ENCODE measurements around the gene GATC. TPM values are rescaled to one million over a fixed set of nuclear protein-coding genes. Genes with fewer than 3 reads are reported as not detected.

The GATC gene
- total and polyA plus RNA-seq, 2 of the 4 experiments (the other 2 are of a cell fraction): 8.7 to 16.5 TPM

- intact Hi-C loops (cut with micrococcal nuclease): no loop called here
These were observed 41.9 kb downstream of the GATC start for GRCh38 chr12:120488057-120488640.

More at GRCh38 chr12:120488057-120488640, 41.9 kb downstream of the GATC start:
- CTCF ChIA-PET: no interaction called here
- Histone ChIP-seq H2BK120ac (ENCODE audit: low read depth, low read length) (no peak overlapping the region), H2AK9ac (replicated peaks; ENCODE audit: low read depth, low read length, poor library complexity) (no peak overlapping the region), H4K20me1 (ENCODE audit: insufficient read depth, low read length) (no peaks in the 10 kb centered on the region), H2BK5ac (ENCODE audit: low read depth, low read length, poor library complexity, severe bottlenecking) (no peak overlapping the region), H3K9me1 (ENCODE audit: insufficient read depth, low read length) (peaks cover 10% of the 10 kb centered on the region), H3K79me1 (ENCODE audit: low read depth in 1 of 2, low read length in 2 of 2) (peaks cover 10 to 25% of the 10 kb centered on the region in 2 experiments), H3K4ac (ENCODE audit: low read depth, low read length) (no peak overlapping the region), H3K23ac (ENCODE audit: low read depth, low read length) (no peak overlapping the region), H2AK5ac (ENCODE audit: low read depth, low read length) (no peak overlapping the region), H3K18ac (ENCODE audit: low read depth, low read length) (no peak overlapping the region), H4K5ac (ENCODE audit: low read depth, low read length) (no peak overlapping the region), H3K27ac (ENCODE audit: insufficient read depth, low read length) (no peak overlapping the region), H2BK15ac (ENCODE audit: low read depth, low read length) (no peak overlapping the region), H4K91ac (ENCODE audit: insufficient read depth, low read depth, low read length) (no peak overlapping the region), H2BK20ac (ENCODE audit: low read depth, low read length) (no peak overlapping the region), H3K4me1 (ENCODE audit: control insufficient read depth, insufficient read depth, low read length) (no peaks in the 10 kb centered on the region), H3K4me2 (ENCODE audit: low read depth, low read length) (no peak overlapping the region), H2AFZ (replicated peaks; ENCODE audit: low read length, poor library complexity) (no peak overlapping the region), H3K27me3 (ENCODE audit: control insufficient read depth, insufficient read depth, low read length) (no peaks in the 10 kb centered on the region), H3K9me3 (ENCODE audit: control insufficient read depth, insufficient read depth, low read length) (no peaks in the 10 kb centered on the region), H4K8ac (ENCODE audit: low read depth in 2 of 2, low read length in 2 of 2) (no peak overlapping the region), H3K56ac (ENCODE audit: extremely low read depth, insufficient read depth, low read length) (no peak overlapping the region), H3K14ac (replicated peaks; ENCODE audit: low read depth, low read length) (no peak overlapping the region), H3K36me3 (ENCODE audit: control insufficient read depth, insufficient read depth, low read length) (peaks cover 6% of the 10 kb centered on the region), H3K4me3 (ENCODE audit: insufficient read depth, low read depth, low read length) (no peak overlapping the region), H3K9ac (ENCODE audit: low read depth, low read length) (no peak overlapping the region)
- POLR2A ChIA-PET (ENCODE audit: unreplicated experiment): no interaction called here
- BruUV-seq (replicated peaks): no TSS peak
- ATAC-seq (ENCODE audit: low read depth): no peak
- 40% methylated on average over 2 of the region's 5 CpGs; no CpG with 5 or more reads in 1 of the 2 experiments for WGBS, 2 experiments (ENCODE audit: extremely low coverage in 2 of 2, insufficient read length in 1 of 2)
- in situ Hi-C loops (cut with MboI; ENCODE audit: low sequenced_read_pairs): no loop called here
- dilution Hi-C loops (cut with HindIII; ENCODE audit: low sequenced_read_pairs, unreplicated experiment): no loop called here
- TF ChIP-seq NFE2L2 (IDR thresholded peaks at IDR 0.05; ENCODE audit: low read depth, low read length) (no peak), MXI1 (IDR thresholded peaks at IDR 0.05; ENCODE audit: borderline replicate concordance, low read depth, low read length) (no peak), RFX5 (IDR thresholded peaks at IDR 0.05; ENCODE audit: low read depth, low read length) (no peak), SMC3 (IDR thresholded peaks at IDR 0.05; ENCODE audit: low read depth, low read length) (no peak), CEBPB (IDR thresholded peaks at IDR 0.05; ENCODE audit: low read depth, low read length) (no peak), USF2 (IDR thresholded peaks at IDR 0.05; ENCODE audit: low read depth, low read length) (no peak), CHD1 (IDR thresholded peaks at IDR 0.05; ENCODE audit: low read depth, low read length) (no peak), MAFK (IDR thresholded peaks at IDR 0.05; ENCODE audit: low read depth, low read length) (no peak), CTCF (conservative IDR thresholded peaks at IDR 0.05; ENCODE audit: low read depth, low read length) (no peak), RAD21 (IDR thresholded peaks at IDR 0.05; ENCODE audit: low read length) (no peak), POLR2A (IDR thresholded peaks at IDR 0.05; ENCODE audit: low read depth, low read length) (no peak), MAZ (IDR thresholded peaks at IDR 0.05; ENCODE audit: borderline replicate concordance, low read depth, low read length) (no peak), RCOR1 (IDR thresholded peaks at IDR 0.05; ENCODE audit: insufficient replicate concordance, low read length) (no peak), BHLHE40 (IDR thresholded peaks at IDR 0.05; ENCODE audit: low read depth, low read length) (no peak), FOS (IDR thresholded peaks at IDR 0.05; ENCODE audit: low read depth, low read length) (no peak), ELK1 (IDR thresholded peaks at IDR 0.05; ENCODE audit: borderline replicate concordance, low read depth, low read length) (no peak)
- DNase-seq: no peak
